D721Med (cell line): Measurements from ENCODE around the gene ANKLE2.

ENCODE experiments used
- DNase-seq: peaks from one replicate; pipeline ENCODE4 v3.0.0; 2011; ENCODE audit warnings: low spot score; ENCODE audit not compliant: insufficient read length
- FAIRE-seq: peaks from 2 replicates; lab custom pipeline; 2011; peaks lifted over from hg19 to GRCh38; lab: Jason Lieb, UNC
- TF ChIP-seq, protein P1 (sequence below): IDR thresholded peaks from 2 replicates; pipeline ENCODE4 v1.5.1; 2012; ENCODE audit warnings: mild to moderate bottlenecking, control low read depth; ENCODE audit not compliant: insufficient read depth; ENCODE audit errors: missing control alignments

The ANKLE2 gene

DNA sequence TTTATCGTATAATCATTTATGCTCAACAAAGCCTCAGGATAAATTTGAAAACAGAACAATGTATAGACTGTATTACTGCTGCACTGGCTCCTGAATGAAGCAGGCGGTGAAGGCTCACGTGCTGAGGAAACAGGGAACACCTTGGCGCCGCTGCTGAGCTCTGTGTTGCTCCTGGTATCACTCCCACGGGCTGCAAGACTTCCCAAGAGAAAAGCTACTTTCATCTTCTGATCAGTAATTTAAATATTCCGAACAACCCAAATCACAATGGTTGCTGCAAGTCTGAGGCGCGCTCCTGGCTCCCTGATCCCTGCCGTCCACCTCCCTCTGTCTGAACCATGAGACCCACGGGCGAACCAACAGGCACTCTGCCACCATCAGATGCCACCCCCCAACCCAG lies 35.2 kb downstream of the ANKLE2 start:
- no peak for DNase-seq
- no peak for FAIRE-seq
- TF ChIP-seq, protein P1, sequence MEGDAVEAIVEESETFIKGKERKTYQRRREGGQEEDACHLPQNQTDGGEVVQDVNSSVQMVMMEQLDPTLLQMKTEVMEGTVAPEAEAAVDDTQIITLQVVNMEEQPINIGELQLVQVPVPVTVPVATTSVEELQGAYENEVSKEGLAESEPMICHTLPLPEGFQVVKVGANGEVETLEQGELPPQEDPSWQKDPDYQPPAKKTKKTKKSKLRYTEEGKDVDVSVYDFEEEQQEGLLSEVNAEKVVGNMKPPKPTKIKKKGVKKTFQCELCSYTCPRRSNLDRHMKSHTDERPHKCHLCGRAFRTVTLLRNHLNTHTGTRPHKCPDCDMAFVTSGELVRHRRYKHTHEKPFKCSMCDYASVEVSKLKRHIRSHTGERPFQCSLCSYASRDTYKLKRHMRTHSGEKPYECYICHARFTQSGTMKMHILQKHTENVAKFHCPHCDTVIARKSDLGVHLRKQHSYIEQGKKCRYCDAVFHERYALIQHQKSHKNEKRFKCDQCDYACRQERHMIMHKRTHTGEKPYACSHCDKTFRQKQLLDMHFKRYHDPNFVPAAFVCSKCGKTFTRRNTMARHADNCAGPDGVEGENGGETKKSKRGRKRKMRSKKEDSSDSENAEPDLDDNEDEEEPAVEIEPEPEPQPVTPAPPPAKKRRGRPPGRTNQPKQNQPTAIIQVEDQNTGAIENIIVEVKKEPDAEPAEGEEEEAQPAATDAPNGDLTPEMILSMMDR = no peak

DNA sequence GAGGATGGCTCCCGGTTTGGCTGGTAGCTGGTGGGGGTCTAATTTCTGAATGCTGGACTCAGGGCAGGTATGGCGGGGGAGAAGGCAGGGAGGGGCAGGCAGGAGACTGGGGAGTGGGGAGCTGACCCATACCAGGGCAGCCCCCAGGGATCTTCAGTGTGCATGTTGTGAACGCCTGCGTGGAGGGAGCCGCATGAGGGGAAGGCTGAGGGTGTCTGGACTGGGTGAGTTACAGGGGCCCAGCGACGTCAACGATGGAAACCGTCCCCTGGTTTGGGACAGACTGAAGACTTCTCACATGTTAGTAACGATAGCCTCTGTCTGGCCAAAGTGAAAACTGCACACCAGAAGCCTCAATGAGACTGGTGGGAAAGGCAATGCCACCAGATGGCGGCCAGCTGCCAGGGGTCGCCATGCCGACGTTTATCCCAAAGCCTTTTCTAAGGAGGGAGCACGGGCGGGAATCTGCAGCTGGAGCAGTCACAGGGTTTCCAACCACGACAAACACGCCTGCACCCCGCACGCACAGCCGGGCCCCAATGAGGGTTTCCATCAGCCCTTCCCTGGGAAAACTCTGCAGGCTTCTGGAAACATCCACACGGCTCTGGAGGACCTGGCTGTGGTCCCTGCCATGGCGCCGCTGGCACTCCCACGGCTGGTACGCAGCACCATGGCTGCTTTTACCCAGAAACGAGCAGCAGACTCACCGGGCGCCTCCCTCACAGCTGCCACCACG lies 37.0 kb downstream of the ANKLE2 start:
- no peak for FAIRE-seq
- peak; percentile 82 for DNase-seq
- TF ChIP-seq, protein P1 = no peak

DNA sequence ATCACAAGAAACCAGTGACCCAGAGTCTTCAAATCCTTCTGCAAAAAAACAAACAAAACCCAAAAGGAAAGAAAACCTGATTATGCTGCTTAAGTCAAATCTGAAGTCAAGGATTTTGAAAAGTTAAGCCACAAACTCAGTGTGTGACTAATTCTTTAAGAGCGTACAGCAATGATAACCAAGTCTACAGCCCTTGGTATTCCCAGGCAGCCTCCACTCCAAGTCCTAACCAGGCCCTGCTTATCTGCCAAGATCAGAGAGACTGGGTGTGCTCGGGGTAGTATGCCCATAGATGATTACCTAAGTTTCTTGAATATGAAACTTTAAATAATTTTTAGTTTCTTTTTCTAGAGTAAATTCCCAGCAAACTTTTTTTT lies 37.9 kb downstream of the ANKLE2 start:
- DNase-seq = no peak
- FAIRE-seq = no peak
- TF ChIP-seq, protein P1 = no peak

DNA sequence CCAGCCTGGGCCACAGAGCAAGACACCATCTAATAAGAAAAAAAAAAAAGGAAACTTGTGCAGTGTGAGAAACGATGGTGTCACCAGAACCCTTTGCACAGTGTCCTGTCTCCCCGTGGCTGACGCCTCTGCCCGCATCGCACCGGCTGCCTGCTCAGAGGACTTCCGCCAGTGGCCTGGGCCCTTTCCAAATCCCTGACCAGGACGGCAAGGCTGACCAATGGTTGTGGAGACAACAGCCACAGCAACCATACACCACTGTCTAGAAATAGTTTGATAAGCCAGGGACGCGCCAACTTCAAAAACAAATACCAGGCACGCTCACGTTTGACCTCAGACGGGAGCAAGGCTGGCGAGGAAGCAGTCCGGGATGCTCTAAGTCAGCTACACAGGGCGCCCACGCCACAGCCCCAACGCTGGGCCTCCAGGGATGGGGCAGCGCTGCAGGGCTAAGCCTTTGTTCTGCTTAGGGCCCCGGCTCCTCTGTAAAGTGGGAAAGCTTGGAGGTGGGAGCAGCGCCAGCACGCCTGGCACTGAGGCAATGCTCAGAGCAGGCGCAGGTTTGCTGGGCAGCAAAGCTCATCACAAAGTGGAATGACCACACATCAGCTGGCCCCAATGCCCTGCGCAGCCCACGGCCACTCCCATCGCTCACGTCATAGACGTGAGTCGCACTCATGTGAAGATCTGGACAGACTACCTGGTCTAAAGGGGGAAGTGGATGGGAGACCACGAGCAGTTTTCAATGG lies 38.4 kb downstream of the ANKLE2 start:
- DNase-seq (no peak), FAIRE-seq (no peak)
- TF ChIP-seq, protein P1 = no peak

DNA sequence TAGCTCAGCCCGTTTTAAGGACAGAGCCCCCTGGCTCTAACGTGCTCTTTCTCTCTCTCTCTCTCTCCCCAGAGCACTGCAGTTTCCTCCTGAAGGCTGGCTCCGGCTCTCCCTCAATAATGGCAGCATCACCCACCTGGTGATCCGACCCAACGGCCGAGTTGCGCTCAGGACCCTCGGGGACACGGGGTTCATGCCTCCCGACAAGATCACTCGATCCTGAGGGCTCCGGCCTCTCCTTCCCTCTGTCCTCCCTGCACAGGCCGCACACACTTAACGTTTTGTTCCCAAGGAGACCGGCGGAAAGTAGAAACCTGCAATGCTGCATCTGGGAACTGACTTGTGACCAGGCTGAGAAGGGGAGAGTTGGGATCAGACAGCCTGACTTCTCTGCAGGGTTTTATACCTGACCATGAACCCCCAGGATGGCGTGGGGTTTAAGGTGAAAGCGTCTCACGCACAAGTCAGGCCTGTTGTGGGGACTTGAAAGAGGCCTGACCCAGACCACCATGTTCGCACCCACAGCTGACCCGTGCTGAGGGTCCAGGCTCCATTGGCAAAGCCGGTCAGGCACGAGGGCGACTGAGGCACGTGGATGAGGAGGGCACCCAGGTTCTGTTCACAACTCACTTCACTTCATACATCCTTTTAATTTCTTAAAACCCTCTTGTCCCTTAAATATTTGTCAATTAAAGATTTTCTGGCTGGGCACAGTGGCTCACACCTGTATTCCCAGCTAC lies 40.9 kb downstream of the ANKLE2 start:
- DNase-seq (no peak), FAIRE-seq (no peak)
- TF ChIP-seq, protein P1 = no peak

DNA sequence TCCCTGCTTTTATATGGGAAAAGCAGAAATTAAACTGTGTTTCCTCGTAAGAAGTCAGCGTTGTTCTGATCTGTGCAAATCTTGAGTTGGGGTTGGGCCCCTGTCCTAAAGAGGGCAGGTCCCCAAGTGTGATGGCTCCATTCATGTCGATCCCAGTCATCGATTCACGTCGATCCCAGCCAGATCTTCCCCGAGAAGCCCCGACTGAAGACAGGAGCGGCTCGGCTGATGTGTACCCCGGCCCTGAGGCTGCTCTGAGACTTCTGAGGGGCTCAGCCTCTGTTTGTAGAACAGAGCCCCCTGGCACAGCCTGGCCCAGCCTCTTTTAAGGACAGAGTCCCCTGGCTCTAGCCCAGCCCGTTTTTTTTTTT lies 41.7 kb downstream of the ANKLE2 start:
- TF ChIP-seq, protein P1 = no peak
- DNase-seq (no peak), FAIRE-seq (no peak)
